Measurements from ENCODE around the gene ADSS1. TPM values are rescaled to one million over a fixed set of nuclear protein-coding genes. Genes with fewer than 3 reads are reported as not detected.
A peak's percentile ranks its signal among the peaks of the same experiment; 100 is the strongest.

The ADSS1 gene
- total RNA-seq, 3 donors from 2014 or later, result 0.66 to 1.2 (median 0.69) TPM

- Mint-ChIP-seq H3K4me1 (ENCODE audit: low read depth) (peaks cover 30% of the 10 kb centered on the region), H3K9me3 (no peaks in the 10 kb centered on the region), H3K4me3 (no peak overlapping the region)
Observed at GRCh38 chr14:104757681-104758392, 33.8 kb downstream of the ADSS1 start.

GRCh38 chr14:104758981-104759969, 35.2 kb downstream of the ADSS1 start:
- ATAC-seq (no peak), DNase-seq (no peak)
- Mint-ChIP-seq H3K4me1 (ENCODE audit: low read depth) (peaks cover 22% of the 10 kb centered on the region), H3K27me3 (ENCODE audit: low read depth) (no peaks in the 10 kb centered on the region), H3K36me3 (ENCODE audit: insufficient read depth) (peaks cover 30% of the 10 kb centered on the region), H3K9me3 (no peaks in the 10 kb centered on the region), H3K4me3 (no peak overlapping the region)

More at GRCh38 chr14:104757681-104758392, 33.8 kb downstream of the ADSS1 start:
- ATAC-seq (no peak), DNase-seq (no peak)
- Mint-ChIP-seq H3K36me3 (ENCODE audit: insufficient read depth) (peaks cover 30% of the 10 kb centered on the region), H3K27me3 (ENCODE audit: low read depth) (no peaks in the 10 kb centered on the region)

- H3K36me3 Mint-ChIP-seq (ENCODE audit: insufficient read depth), result peaks cover 10% of the 10 kb centered on the region
- H3K4me1 Mint-ChIP-seq (ENCODE audit: low read depth), result peaks cover 3% of the 10 kb centered on the region
- no peak overlapping the region for H3K4me3 Mint-ChIP-seq
- H3K9me3 Mint-ChIP-seq, result no peaks in the 10 kb centered on the region
- DNase-seq (no peak), ATAC-seq (no peak)
- H3K27me3 Mint-ChIP-seq (ENCODE audit: low read depth), result no peaks in the 10 kb centered on the region
Observed at GRCh38 chr14:104765517-104765916, 41.5 kb downstream of the ADSS1 start.

- Mint-ChIP-seq H3K36me3 (ENCODE audit: insufficient read depth) (peaks cover 13% of the 10 kb centered on the region), H3K9me3 (peaks cover 3% of the 10 kb centered on the region), H3K4me1 (ENCODE audit: low read depth) (peaks cover 3% of the 10 kb centered on the region), H3K27me3 (ENCODE audit: low read depth) (no peaks in the 10 kb centered on the region), H3K4me3 (no peak overlapping the region)
- ATAC-seq (no peak), DNase-seq (no peak)
Observed at GRCh38 chr14:104766256-104766862, 42.3 kb downstream of the ADSS1 start.

GRCh38 chr14:104766863-104767633, 43.0 kb downstream of the ADSS1 start:
- peaks cover 3% of the 10 kb centered on the region for H3K9me3 Mint-ChIP-seq
- no peak for ATAC-seq
- no peak overlapping the region for H3K4me3 Mint-ChIP-seq
- H3K36me3 Mint-ChIP-seq (ENCODE audit: insufficient read depth), result peaks cover 16% of the 10 kb centered on the region
- DNase-seq, result no peak
- H3K4me1 Mint-ChIP-seq (ENCODE audit: low read depth), result peaks cover 3% of the 10 kb centered on the region
- no peaks in the 10 kb centered on the region for H3K27me3 Mint-ChIP-seq (ENCODE audit: low read depth)

- H3K4me1 Mint-ChIP-seq (ENCODE audit: low read depth), result peaks cover 3% of the 10 kb centered on the region
- no peak overlapping the region for H3K4me3 Mint-ChIP-seq
- H3K36me3 Mint-ChIP-seq (ENCODE audit: insufficient read depth), result peaks cover 14% of the 10 kb centered on the region
- DNase-seq (no peak), ATAC-seq (no peak)
- peaks cover 3% of the 10 kb centered on the region for H3K9me3 Mint-ChIP-seq
- H3K27me3 Mint-ChIP-seq (ENCODE audit: low read depth), result no peaks in the 10 kb centered on the region
Observed at GRCh38 chr14:104767634-104767918, 43.5 kb downstream of the ADSS1 start.

- Mint-ChIP-seq H3K36me3 (ENCODE audit: insufficient read depth) (peaks cover 17% of the 10 kb centered on the region), H3K9me3 (peaks cover 3% of the 10 kb centered on the region), H3K27me3 (ENCODE audit: low read depth) (no peaks in the 10 kb centered on the region), H3K4me3 (no peak overlapping the region), H3K4me1 (ENCODE audit: low read depth) (peaks cover 3% of the 10 kb centered on the region)
- ATAC-seq (peak; percentile 96 to 97), DNase-seq (peak; percentile 95)
Observed at GRCh38 chr14:104768437-104769323, 44.7 kb downstream of the ADSS1 start.

- DNase-seq (no peak), ATAC-seq (no peak)
- peaks cover 3% of the 10 kb centered on the region for H3K4me1 Mint-ChIP-seq (ENCODE audit: low read depth)
- no peak overlapping the region for H3K4me3 Mint-ChIP-seq
- H3K9me3 Mint-ChIP-seq, result peaks cover 3% of the 10 kb centered on the region
- no peaks in the 10 kb centered on the region for H3K27me3 Mint-ChIP-seq (ENCODE audit: low read depth)
- peaks cover 17% of the 10 kb centered on the region for H3K36me3 Mint-ChIP-seq (ENCODE audit: insufficient read depth)
Observed at GRCh38 chr14:104769324-104770071, 45.5 kb downstream of the ADSS1 start.

GRCh38 chr14:104770072-104770579, 46.1 kb downstream of the ADSS1 start:
- DNase-seq (no peak), ATAC-seq (no peak)
- Mint-ChIP-seq H3K36me3 (ENCODE audit: insufficient read depth) (peaks cover 17% of the 10 kb centered on the region), H3K9me3 (peaks cover 3% of the 10 kb centered on the region), H3K4me3 (no peak overlapping the region), H3K27me3 (ENCODE audit: low read depth) (no peaks in the 10 kb centered on the region), H3K4me1 (ENCODE audit: low read depth) (peaks cover 3% of the 10 kb centered on the region)

GRCh38 chr14:104770851-104771272, 46.8 kb downstream of the ADSS1 start:
- ATAC-seq, result no peak
- Mint-ChIP-seq H3K27me3 (ENCODE audit: low read depth) (no peaks in the 10 kb centered on the region), H3K4me1 (ENCODE audit: low read depth) (peaks cover 3% of the 10 kb centered on the region), H3K4me3 (no peak overlapping the region), H3K9me3 (peaks cover 3% of the 10 kb centered on the region), H3K36me3 (ENCODE audit: insufficient read depth) (peaks cover 17% of the 10 kb centered on the region)
- no peak for DNase-seq

- ATAC-seq (no peak), DNase-seq (no peak)
- Mint-ChIP-seq H3K9me3 (peaks cover 3% of the 10 kb centered on the region), H3K27me3 (ENCODE audit: low read depth) (no peaks in the 10 kb centered on the region), H3K4me3 (no peak overlapping the region), H3K36me3 (ENCODE audit: insufficient read depth) (peaks cover 20% of the 10 kb centered on the region), H3K4me1 (ENCODE audit: low read depth) (peaks cover 3% of the 10 kb centered on the region)
Observed at GRCh38 chr14:104771374-104771773, 47.3 kb downstream of the ADSS1 start.

GRCh38 chr14:104771918-104772706, 48.1 kb downstream of the ADSS1 start:
- Mint-ChIP-seq H3K4me1 (ENCODE audit: low read depth) (peaks cover 3% of the 10 kb centered on the region), H3K4me3 (no peak overlapping the region), H3K27me3 (ENCODE audit: low read depth) (no peaks in the 10 kb centered on the region), H3K9me3 (peaks cover 3% of the 10 kb centered on the region), H3K36me3 (ENCODE audit: insufficient read depth) (peaks cover 22% of the 10 kb centered on the region)
- DNase-seq (no peak), ATAC-seq (no peak)

Data from activated T-cell treated with anti-CD3 and anti-CD28 coated beads, Interleukin-2, amount 50 U/mL, for 4 hours (primary cell).